Naive thymus-derived CD4-positive, alpha-beta T cell (primary cell): ENCODE measurements around the gene TMEM253. TPM values are rescaled to one million over a fixed set of nuclear protein-coding genes. Genes with fewer than 3 reads are reported as not detected.

Source experiments
- ATAC-seq: fragments of 150-1000 bp; cut with Tn5 transposase; 2 replicates; pipeline ENCODE4 v1.10.0; 2021; ENCODE audit warnings: mild to moderate bottlenecking, moderate library complexity
- CTCF ChIA-PET: fragments of 350-600 bp; sonication (Branson Sonifier 250); formaldehyde crosslinking; loops from one replicate; lab custom pipeline; 2021; ENCODE audit warnings: antibody characterized with exemption; lab: Charles Lee
- POLR2A ChIA-PET: fragments of 350-600 bp; sonication (Branson Sonifier 250); formaldehyde crosslinking; loops from one replicate; lab custom pipeline; 2021; ENCODE audit warnings: antibody characterized with exemption, inconsistent platforms; lab: Charles Lee
- DNase-seq, 9 donors: peaks; one replicate each; pipeline versions ENCODE4 v3.0.0 to v3.0.0-alpha.2; 2020 to 2022; ENCODE audit warnings: mixed read lengths in 1 of 9
- H3K27ac ChIP-seq: one replicate; pipeline ENCODE4 v1.7.0; 2013; ENCODE audit warnings: mild to moderate bottlenecking, low read depth, low read length, moderate library complexity
- H3K27me3 ChIP-seq, 2 donors: one replicate each; pipeline ENCODE4 v1.7.0; 2013; ENCODE audit warnings: low read length in 2 of 2, mild to moderate bottlenecking in 2 of 2, moderate library complexity in 2 of 2; ENCODE audit not compliant: control insufficient read depth in 2 of 2, insufficient read depth in 2 of 2
- H3K36me3 ChIP-seq, 3 experiments: 1 replicate in 2 of 3; 2 replicates in 1 of 3; pipeline ENCODE4 v1.7.0; 2013; ENCODE audit warnings: low read length in 3 of 3, mild to moderate bottlenecking in 3 of 3, moderate library complexity in 1 of 3; ENCODE audit not compliant: insufficient read depth in 3 of 3, control insufficient read depth in 2 of 3
- H3K4me1 ChIP-seq, 2 donors: one replicate each; pipeline ENCODE4 v1.7.0; 2013; ENCODE audit warnings: low read length in 2 of 2, mild to moderate bottlenecking in 2 of 2, moderate library complexity in 1 of 2; ENCODE audit not compliant: control insufficient read depth in 2 of 2, insufficient read depth in 2 of 2
- H3K4me3 ChIP-seq: 2 replicates; pipeline ENCODE4 v1.7.0; 2013; ENCODE audit warnings: mild to moderate bottlenecking, low read length
- H3K9me3 ChIP-seq, 3 experiments: 1 replicate in 2 of 3; 2 replicates in 1 of 3; pipeline ENCODE4 v1.7.0; 2013; ENCODE audit warnings: low read length in 3 of 3; ENCODE audit not compliant: control insufficient read depth in 2 of 3
- H3K27ac Mint-ChIP-seq, 9 donors: one replicate each; pipeline ENCODE4 v1.8.0; 2020 to 2022; ENCODE audit warnings: mixed read lengths in 9 of 9, mild to moderate bottlenecking in 8 of 9, moderate library complexity in 5 of 9, inconsistent platforms in 2 of 9
- H3K27me3 Mint-ChIP-seq, 5 donors: one replicate each; pipeline ENCODE4 v1.8.0; 2021 to 2022; ENCODE audit warnings: mixed read lengths in 5 of 5, mild to moderate bottlenecking in 1 of 5
- H3K36me3 Mint-ChIP-seq, 5 donors: one replicate each; pipeline ENCODE4 v1.8.0; 2020 to 2022; ENCODE audit warnings: mixed read lengths in 5 of 5, mild to moderate bottlenecking in 3 of 5, inconsistent platforms in 1 of 5
- H3K4me1 Mint-ChIP-seq, 7 donors: one replicate each; pipeline ENCODE4 v1.8.0; 2020 to 2022; ENCODE audit warnings: mixed read lengths in 7 of 7, mild to moderate bottlenecking in 3 of 7, inconsistent platforms in 1 of 7
- H3K4me3 Mint-ChIP-seq, 10 donors: one replicate each; pipeline ENCODE4 v1.8.0; 2020 to 2022; ENCODE audit warnings: mild to moderate bottlenecking in 10 of 10, mixed read lengths in 10 of 10, moderate library complexity in 6 of 10, inconsistent platforms in 2 of 10
- H3K9me3 Mint-ChIP-seq, 11 donors: one replicate each; pipeline ENCODE4 v1.8.0; 2020 to 2022; ENCODE audit warnings: mixed read lengths in 11 of 11, mild to moderate bottlenecking in 4 of 11, inconsistent platforms in 1 of 11, moderate library complexity in 1 of 11
- intact Hi-C, 2 donors: fragments of 100-400 bp; cut with micrococcal nuclease; formaldehyde crosslinking; loops; one replicate each; pipeline ENCODE4 v1.15.1; 2023
- polyA plus RNA-seq, 2 donors: library from polyadenylated mRNA; unstranded; fragments of 300-500 nt; fragmentation: Illumina TruSeq; gene quantifications; one replicate each; pipeline ENCODE4 v1.2.3, GENCODE V29; 2021
- total RNA-seq, 6 experiments: library from RNA in 5 of 6; stranded (reverse) in 5 of 6; gene quantifications; 1 replicate in 5 of 6; 2 replicates in 1 of 6; pipeline ENCODE4 v1.2.3 and lab custom pipeline; 2021 to 2026

The TMEM253 gene
- total and polyA plus RNA-seq, 7 experiments from 2014 or later = 0.56 to 0.73 (median 0.70) TPM; not detected in 4

DNA sequence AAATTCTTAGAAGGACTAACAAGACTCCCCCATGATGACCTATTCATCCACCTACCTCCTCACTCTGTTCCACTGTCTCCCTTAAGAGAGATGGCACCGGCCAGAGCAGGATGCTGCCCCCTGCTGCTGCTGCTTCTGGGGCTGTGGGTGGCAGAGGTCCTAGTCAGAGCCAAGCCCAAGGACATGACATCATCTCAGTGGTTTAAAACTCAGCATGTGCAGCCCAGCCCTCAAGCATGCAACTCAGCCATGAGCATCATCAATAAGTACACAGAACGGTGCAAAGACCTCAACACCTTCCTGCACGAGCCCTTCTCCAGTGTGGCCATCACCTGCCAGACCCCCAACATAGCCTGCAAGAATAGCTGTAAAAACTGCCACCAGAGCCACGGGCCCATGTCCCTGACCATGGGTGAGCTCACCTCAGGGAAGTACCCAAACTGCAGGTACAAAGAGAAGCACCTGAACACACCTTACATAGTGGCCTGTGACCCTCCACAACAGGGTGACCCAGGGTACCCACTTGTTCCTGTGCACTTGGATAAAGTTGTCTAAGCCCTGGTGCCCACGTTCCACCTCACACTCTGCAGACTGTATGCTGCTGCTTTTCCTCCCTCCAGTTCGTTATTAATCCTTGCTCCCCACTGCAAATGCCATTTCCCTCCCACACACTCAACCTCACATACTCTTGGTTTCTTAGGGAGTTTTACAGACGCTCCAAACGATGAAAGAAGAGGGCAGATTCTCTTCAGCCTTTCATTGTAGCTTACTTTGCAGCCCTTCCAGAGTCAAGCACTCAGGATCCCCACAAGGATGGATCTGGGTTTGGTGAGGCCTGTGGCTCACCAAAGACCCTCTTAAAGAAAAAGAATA lies 42.8 kb upstream of the TMEM253 start, which contains the start of gene RNASE8:
Gene RNASE8, plus strand, starts transcription at position 20 of the 873 bp plus-strand sequence. Its CDS starts 71 bp downstream, at position 91.
- peak; percentile 37 for ATAC-seq
- DNase-seq = no peak
- H3K4me1 Mint-ChIP-seq = no peaks in the 10 kb centered on the region
- no peak within 1 kb of the TSS for H3K4me3 ChIP-seq
- H3K36me3 ChIP-seq = no peaks in the 10 kb centered on the region
- peaks cover 16 to 26% (median 25%) of the 10 kb centered on the region in 5 donors for H3K27me3 Mint-ChIP-seq
- H3K9me3 Mint-ChIP-seq = no peaks in the 10 kb centered on the region
- H3K36me3 Mint-ChIP-seq = no peaks in the 10 kb centered on the region
- intact Hi-C loops = no loop called here
- no peaks in the 10 kb centered on the region for H3K4me1 ChIP-seq
- ChIA-PET CTCF (interaction anchor here (0.6 kb wide), 1 partner anchor 10 kb away, joined by 3 read pairs; no protein-coding TSS in a partner anchor), POLR2A (no interaction called here)
- no peak within 1 kb of the TSS for H3K27ac Mint-ChIP-seq
- no peaks in the 10 kb centered on the region for H3K27me3 ChIP-seq
- no peaks in the 10 kb centered on the region for H3K9me3 ChIP-seq
- no peak within 1 kb of the TSS for H3K27ac ChIP-seq
- no peak within 1 kb of the TSS for H3K4me3 Mint-ChIP-seq

DNA sequence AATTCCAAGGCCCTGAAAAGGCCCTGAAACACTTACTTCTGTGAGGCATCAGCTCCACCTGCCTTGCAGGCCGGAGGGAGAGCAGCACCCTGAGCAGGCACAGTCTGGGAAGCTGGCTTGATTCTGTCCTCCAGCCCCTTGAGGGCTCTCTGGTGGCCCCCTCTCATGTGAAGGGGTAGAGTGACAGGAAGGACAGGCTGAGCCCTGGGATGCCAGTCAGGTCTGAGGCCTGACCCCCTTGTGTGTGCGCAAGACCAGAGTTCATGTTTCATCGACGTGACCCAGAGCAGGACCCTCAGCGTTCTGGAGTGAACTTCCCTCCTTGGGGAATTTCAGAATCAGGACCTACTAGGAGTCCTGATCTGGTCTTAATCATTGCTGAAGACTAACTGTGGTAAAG lies 42.0 kb upstream of the TMEM253 start:
- intact Hi-C loops = no loop called here
- Histone ChIP-seq H3K27ac (no peak overlapping the region), H3K36me3 (no peaks in the 10 kb centered on the region), H3K27me3 (no peaks in the 10 kb centered on the region), H3K4me3 (no peak overlapping the region), H3K9me3 (no peaks in the 10 kb centered on the region), H3K4me1 (no peaks in the 10 kb centered on the region)
- Mint-ChIP-seq H3K4me3 (no peak overlapping the region), H3K27ac (no peak overlapping the region), H3K4me1 (no peaks in the 10 kb centered on the region), H3K9me3 (no peaks in the 10 kb centered on the region), H3K36me3 (no peaks in the 10 kb centered on the region), H3K27me3 (peaks cover 25 to 35% (median 31%) of the 10 kb centered on the region in 5 donors)
- CTCF ChIA-PET = interaction anchor here (0.6 kb wide), 1 partner anchor 667 kb away, joined by 3 read pairs; no protein-coding TSS in a partner anchor
- no peak for ATAC-seq
- POLR2A ChIA-PET = no interaction called here
- DNase-seq = no peak

DNA sequence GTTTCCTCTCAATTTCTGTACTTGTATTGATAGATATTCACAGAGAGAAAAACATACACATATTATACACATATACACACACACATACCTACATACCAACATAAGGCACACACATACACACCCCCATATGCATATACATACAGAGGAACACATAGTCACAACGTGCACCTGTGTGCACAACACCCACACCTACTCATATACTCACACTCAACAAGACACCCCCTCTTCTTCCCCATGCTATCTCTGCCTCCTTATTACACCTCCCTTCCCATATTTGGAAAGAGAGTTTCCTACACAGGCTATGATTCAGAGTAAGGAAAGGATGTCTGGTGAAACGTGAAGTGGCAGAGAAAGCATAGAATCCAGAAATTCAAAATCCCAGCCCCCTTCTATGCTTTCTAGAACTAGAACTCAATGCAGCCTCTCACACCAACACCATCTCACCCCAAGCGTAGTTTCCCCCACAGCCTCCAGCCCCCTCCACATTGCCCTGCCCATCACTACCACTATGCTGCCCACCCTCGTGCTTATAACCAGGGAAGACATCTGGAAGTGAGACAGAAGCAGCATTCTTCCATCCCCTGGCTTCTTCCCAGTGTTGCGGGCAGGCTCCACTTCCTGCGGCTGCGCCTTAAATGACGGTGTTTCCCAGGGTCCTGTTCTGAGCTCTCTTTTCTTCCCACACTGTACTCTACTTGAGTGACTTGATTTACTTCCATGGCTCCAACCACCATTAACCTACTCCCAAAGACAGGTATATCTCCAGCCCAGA lies 40.8 kb upstream of the TMEM253 start:
- DNase-seq (no peak), ATAC-seq (no peak)
- ChIA-PET POLR2A (no interaction called here), CTCF (no interaction called here)
- Mint-ChIP-seq H3K4me1 (no peaks in the 10 kb centered on the region), H3K27me3 (peaks cover 26 to 36% (median 32%) of the 10 kb centered on the region in 5 donors), H3K27ac (no peak overlapping the region), H3K36me3 (no peaks in the 10 kb centered on the region), H3K4me3 (no peak overlapping the region), H3K9me3 (no peaks in the 10 kb centered on the region)
- Histone ChIP-seq H3K36me3 (no peaks in the 10 kb centered on the region), H3K9me3 (no peaks in the 10 kb centered on the region), H3K4me3 (no peak overlapping the region), H3K4me1 (no peaks in the 10 kb centered on the region), H3K27ac (no peak overlapping the region), H3K27me3 (no peaks in the 10 kb centered on the region)
- intact Hi-C loops = no loop called here

DNA sequence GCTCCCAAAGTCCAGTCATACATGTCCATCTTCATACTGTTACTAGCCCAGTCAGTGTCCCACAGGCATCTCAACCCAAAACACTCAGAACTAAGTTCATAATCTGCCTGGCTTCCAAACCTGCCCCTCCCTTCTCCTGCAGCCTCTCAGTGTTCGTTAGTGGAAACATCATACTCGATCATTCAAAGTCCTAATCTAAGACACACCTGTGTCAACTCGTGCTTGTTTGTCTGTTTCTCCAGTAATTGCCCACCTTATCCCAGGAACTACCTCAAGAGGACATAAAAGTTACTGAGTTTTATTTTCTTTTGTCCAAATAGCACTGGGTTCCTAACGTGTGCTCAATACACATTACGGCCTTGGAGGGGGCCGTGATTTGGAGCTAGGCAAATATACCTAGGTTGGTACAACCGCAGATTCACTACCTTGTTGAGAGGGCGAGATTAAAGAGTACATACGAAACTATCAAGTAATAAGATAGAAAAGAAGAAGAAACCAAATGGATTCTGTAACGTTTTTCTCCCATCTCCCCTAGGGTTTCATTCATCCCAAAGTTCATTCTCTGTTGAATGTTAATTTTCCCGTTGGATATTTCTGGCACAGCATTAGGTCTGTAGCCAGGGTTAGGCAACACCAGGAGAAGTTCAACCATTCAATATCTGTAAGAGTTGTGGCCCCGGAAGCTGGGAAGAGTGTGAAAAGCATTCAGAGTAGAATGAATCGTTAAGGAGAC lies 40.1 kb upstream of the TMEM253 start:
- H3K4me1 Mint-ChIP-seq = no peaks in the 10 kb centered on the region
- Histone ChIP-seq H3K4me3 (no peak overlapping the region), H3K36me3 (no peaks in the 10 kb centered on the region), H3K4me1 (no peaks in the 10 kb centered on the region), H3K27ac (no peak overlapping the region), H3K27me3 (peaks cover 0 to 3% of the 10 kb centered on the region in 2 donors), H3K9me3 (no peaks in the 10 kb centered on the region)
- peaks cover 34 to 43% (median 39%) of the 10 kb centered on the region in 5 donors for H3K27me3 Mint-ChIP-seq
- ChIA-PET CTCF (no interaction called here), POLR2A (no interaction called here)
- no peak overlapping the region for H3K27ac Mint-ChIP-seq
- no peaks in the 10 kb centered on the region for H3K36me3 Mint-ChIP-seq
- intact Hi-C loops = no loop called here
- no peak for ATAC-seq
- H3K9me3 Mint-ChIP-seq = no peaks in the 10 kb centered on the region
- H3K4me3 Mint-ChIP-seq = no peak overlapping the region
- no peak for DNase-seq

DNA sequence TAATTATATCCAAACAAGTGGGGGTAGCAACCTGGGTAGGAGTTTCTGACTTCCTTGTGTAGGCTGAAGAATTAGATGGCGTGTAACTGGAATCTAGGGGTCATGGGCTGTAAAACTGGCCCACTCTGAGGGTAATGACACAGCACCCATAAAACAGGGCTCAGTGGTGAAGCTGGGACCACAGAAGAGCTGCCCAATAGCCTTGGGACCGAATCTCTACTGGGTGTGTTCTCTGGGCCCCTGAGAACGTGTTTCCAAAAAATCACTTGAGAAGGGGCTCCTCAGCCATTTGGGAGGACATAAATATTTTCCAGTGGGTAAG lies 39.6 kb upstream of the TMEM253 start:
- no peaks in the 10 kb centered on the region for H3K4me1 ChIP-seq
- Mint-ChIP-seq H3K27me3 (peaks cover 39 to 48% (median 45%) of the 10 kb centered on the region in 5 donors), H3K36me3 (no peaks in the 10 kb centered on the region), H3K4me1 (no peaks in the 10 kb centered on the region), H3K27ac (no peak overlapping the region), H3K9me3 (no peaks in the 10 kb centered on the region), H3K4me3 (no peak overlapping the region)
- H3K27me3 ChIP-seq = peaks cover 0 to 3% of the 10 kb centered on the region in 2 donors
- no peak for DNase-seq
- ChIA-PET CTCF (interaction anchor here (1.0 kb wide), 1 partner anchor 46 kb away, joined by 3 read pairs; no protein-coding TSS in a partner anchor), POLR2A (interaction anchor here (1.0 kb wide), 1 partner anchor 9 kb away, joined by 3 read pairs; the partner anchor contains the start of gene ARHGEF40)
- intact Hi-C loops = no loop called here
- H3K36me3 ChIP-seq = no peaks in the 10 kb centered on the region
- H3K4me3 ChIP-seq = no peak overlapping the region
- no peak for ATAC-seq
- H3K27ac ChIP-seq = no peak overlapping the region
- H3K9me3 ChIP-seq = no peaks in the 10 kb centered on the region

DNA sequence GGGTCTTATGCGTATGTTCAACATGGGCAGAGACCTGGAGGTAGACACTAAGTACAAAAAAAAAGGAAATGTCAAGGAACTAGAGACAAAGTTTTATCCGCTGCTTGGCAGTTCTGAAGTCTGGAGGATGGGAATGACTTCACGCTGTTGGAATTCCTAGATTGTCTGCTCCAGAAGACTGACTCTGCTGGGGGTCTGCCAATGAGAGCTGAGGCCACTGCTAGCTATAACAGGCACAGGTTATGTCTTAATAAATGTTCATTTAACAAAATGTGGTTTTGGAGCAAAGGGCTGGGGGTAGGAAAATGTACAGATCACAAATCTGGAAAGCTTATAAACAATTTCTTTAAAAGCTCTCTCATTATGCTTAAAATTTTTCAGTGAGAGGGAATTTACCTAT lies 37.4 kb upstream of the TMEM253 start:
- no peak for DNase-seq
- CTCF ChIA-PET = interaction anchor here (0.6 to 0.9 kb wide), 3 partner anchors 28 to 366 kb away, joined by 3 to 4 read pairs (median 3); no protein-coding TSS in a partner anchor
- no peaks in the 10 kb centered on the region for H3K9me3 Mint-ChIP-seq
- H3K4me3 Mint-ChIP-seq = no peak overlapping the region
- no peaks in the 10 kb centered on the region for H3K36me3 ChIP-seq
- H3K27me3 ChIP-seq = peaks cover 6% of the 10 kb centered on the region in 2 donors
- no peaks in the 10 kb centered on the region for H3K36me3 Mint-ChIP-seq
- H3K27ac Mint-ChIP-seq = no peak overlapping the region
- H3K4me3 ChIP-seq = no peak overlapping the region
- H3K9me3 ChIP-seq = no peaks in the 10 kb centered on the region
- POLR2A ChIA-PET = interaction anchor here (0.7 kb wide), 1 partner anchor 9 kb away, joined by 5 read pairs; no protein-coding TSS in a partner anchor
- ATAC-seq = no peak
- H3K4me1 Mint-ChIP-seq = peaks cover 2 to 3% (median 3%) of the 10 kb centered on the region in 7 donors
- H3K27ac ChIP-seq = no peak overlapping the region
- peaks cover 0 to 2% of the 10 kb centered on the region in 2 donors for H3K4me1 ChIP-seq
- intact Hi-C loops = no loop called here
- peaks cover 58 to 65% (median 63%) of the 10 kb centered on the region in 5 donors for H3K27me3 Mint-ChIP-seq
